Activated naive CD4-positive, alpha-beta T cell treated with anti-CD3 and anti-CD28 coated beads, Interleukin-2, amount 50 U/mL, for 24 hours (primary cell): Measurements from ENCODE around the gene CISTR.
"Not testable (repeated sequence)": the region's sequence is repeated elsewhere in the genome, so short reads cannot be mapped to it uniquely, and the experiment has no call there.

Experiments used
- H3K27ac Mint-ChIP-seq: one replicate; pipeline ENCODE4 v1.8.0; 2021; ENCODE audit warnings: mild to moderate bottlenecking, mixed read lengths
- H3K27me3 Mint-ChIP-seq: one replicate; pipeline ENCODE4 v1.8.0; 2021; ENCODE audit warnings: mixed read lengths
- H3K36me3 Mint-ChIP-seq: one replicate; pipeline ENCODE4 v1.8.0; 2021; ENCODE audit warnings: mixed read lengths
- H3K4me1 Mint-ChIP-seq: one replicate; pipeline ENCODE4 v1.8.0; 2021; ENCODE audit warnings: mixed read lengths
- H3K4me3 Mint-ChIP-seq: one replicate; pipeline ENCODE4 v1.8.0; 2021; ENCODE audit warnings: mild to moderate bottlenecking, mixed read lengths
- H3K9me3 Mint-ChIP-seq: one replicate; pipeline ENCODE4 v1.8.0; 2021; ENCODE audit warnings: mixed read lengths

Gene CISTR

GRCh38 chr12:53720946-53721345 is 30.8 kb downstream of the CISTR start:
- H3K36me3 Mint-ChIP-seq = peaks cover 24% of the 10 kb centered on the region
- H3K27ac Mint-ChIP-seq = no peak overlapping the region
- H3K27me3 Mint-ChIP-seq = no peaks in the 10 kb centered on the region
- no peaks in the 10 kb centered on the region for H3K9me3 Mint-ChIP-seq
- peaks cover 6% of the 10 kb centered on the region for H3K4me1 Mint-ChIP-seq
- H3K4me3 Mint-ChIP-seq = no peak overlapping the region

- Mint-ChIP-seq H3K4me1 (no peaks in the 10 kb centered on the region), H3K27ac (no peak overlapping the region), H3K4me3 (no peak overlapping the region), H3K36me3 (peaks cover 26% of the 10 kb centered on the region), H3K9me3 (no peaks in the 10 kb centered on the region), H3K27me3 (no peaks in the 10 kb centered on the region)
These were observed 32.1 kb downstream of the CISTR start for GRCh38 chr12:53719649-53720048.

GRCh38 chr12:53718567-53718966 is 33.2 kb downstream of the CISTR start:
- not testable (repeated sequence) for H3K27me3 Mint-ChIP-seq, H3K9me3 Mint-ChIP-seq, H3K4me3 Mint-ChIP-seq, H3K27ac Mint-ChIP-seq, H3K4me1 Mint-ChIP-seq
- peaks cover 24% of the 10 kb centered on the region for H3K36me3 Mint-ChIP-seq

- H3K27me3 Mint-ChIP-seq = no peaks in the 10 kb centered on the region
- H3K4me3 Mint-ChIP-seq = no peak overlapping the region
- no peak overlapping the region for H3K27ac Mint-ChIP-seq
- H3K4me1 Mint-ChIP-seq = no peaks in the 10 kb centered on the region
- H3K9me3 Mint-ChIP-seq = no peaks in the 10 kb centered on the region
- H3K36me3 Mint-ChIP-seq = peaks cover 20% of the 10 kb centered on the region
These were observed 34.5 kb downstream of the CISTR start for GRCh38 chr12:53717319-53717718.

GRCh38 chr12:53714004-53714403 is 37.8 kb downstream of the CISTR start:
- Mint-ChIP-seq H3K4me1 (no peaks in the 10 kb centered on the region), H3K36me3 (peaks cover 12% of the 10 kb centered on the region), H3K4me3 (no peak overlapping the region), H3K27ac (no peak overlapping the region), H3K9me3 (no peaks in the 10 kb centered on the region), H3K27me3 (no peaks in the 10 kb centered on the region)

- Mint-ChIP-seq H3K4me1 (no peaks in the 10 kb centered on the region), H3K36me3 (peaks cover 12% of the 10 kb centered on the region), H3K27ac (no peak overlapping the region), H3K4me3 (no peak overlapping the region), H3K27me3 (no peaks in the 10 kb centered on the region), H3K9me3 (no peaks in the 10 kb centered on the region)
These were observed 38.3 kb downstream of the CISTR start for GRCh38 chr12:53713516-53713915.

- H3K36me3 Mint-ChIP-seq = peaks cover 12% of the 10 kb centered on the region
- H3K4me1 Mint-ChIP-seq = no peaks in the 10 kb centered on the region
- no peak overlapping the region for H3K4me3 Mint-ChIP-seq
- no peak overlapping the region for H3K27ac Mint-ChIP-seq
- H3K9me3 Mint-ChIP-seq = no peaks in the 10 kb centered on the region
- H3K27me3 Mint-ChIP-seq = peaks cover 1% of the 10 kb centered on the region
These were observed 39.6 kb downstream of the CISTR start for GRCh38 chr12:53712059-53712643.

GRCh38 chr12:53710091-53710490 is 41.7 kb downstream of the CISTR start:
- Mint-ChIP-seq H3K4me3 (no peak overlapping the region), H3K4me1 (no peaks in the 10 kb centered on the region), H3K36me3 (peaks cover 7% of the 10 kb centered on the region), H3K27me3 (peaks cover 1% of the 10 kb centered on the region), H3K9me3 (no peaks in the 10 kb centered on the region), H3K27ac (no peak overlapping the region)

GRCh38 chr12:53709671-53710070 is 42.1 kb downstream of the CISTR start:
- no peaks in the 10 kb centered on the region for H3K9me3 Mint-ChIP-seq
- no peak overlapping the region for H3K27ac Mint-ChIP-seq
- H3K36me3 Mint-ChIP-seq = peaks cover 5% of the 10 kb centered on the region
- peaks cover 3% of the 10 kb centered on the region for H3K27me3 Mint-ChIP-seq
- H3K4me3 Mint-ChIP-seq = no peak overlapping the region
- H3K4me1 Mint-ChIP-seq = no peaks in the 10 kb centered on the region

- peaks cover 4% of the 10 kb centered on the region for H3K4me1 Mint-ChIP-seq
- no peak overlapping the region for H3K27ac Mint-ChIP-seq
- no peak overlapping the region for H3K4me3 Mint-ChIP-seq
- peaks cover 24% of the 10 kb centered on the region for H3K27me3 Mint-ChIP-seq
- no peaks in the 10 kb centered on the region for H3K9me3 Mint-ChIP-seq
- no peaks in the 10 kb centered on the region for H3K36me3 Mint-ChIP-seq
These were observed 45.7 kb downstream of the CISTR start for GRCh38 chr12:53706080-53706479.

- H3K4me3 Mint-ChIP-seq = no peak overlapping the region
- H3K27me3 Mint-ChIP-seq = peaks cover 38% of the 10 kb centered on the region
- no peaks in the 10 kb centered on the region for H3K9me3 Mint-ChIP-seq
- H3K4me1 Mint-ChIP-seq = peaks cover 4% of the 10 kb centered on the region
- no peaks in the 10 kb centered on the region for H3K36me3 Mint-ChIP-seq
- H3K27ac Mint-ChIP-seq = no peak overlapping the region
These were observed 48.0 kb downstream of the CISTR start for GRCh38 chr12:53703756-53704155.

- H3K9me3 Mint-ChIP-seq = no peaks in the 10 kb centered on the region
- H3K27ac Mint-ChIP-seq = no peak overlapping the region
- H3K36me3 Mint-ChIP-seq = no peaks in the 10 kb centered on the region
- peaks cover 51% of the 10 kb centered on the region for H3K27me3 Mint-ChIP-seq
- peaks cover 9% of the 10 kb centered on the region for H3K4me1 Mint-ChIP-seq
- H3K4me3 Mint-ChIP-seq = no peak overlapping the region
These were observed 50.1 kb downstream of the CISTR start for GRCh38 chr12:53701518-53702264.

GRCh38 chr12:53700567-53700966 is 51.2 kb downstream of the CISTR start:
- H3K4me1 Mint-ChIP-seq = peaks cover 20% of the 10 kb centered on the region
- no peak overlapping the region for H3K27ac Mint-ChIP-seq
- no peak overlapping the region for H3K4me3 Mint-ChIP-seq
- no peaks in the 10 kb centered on the region for H3K36me3 Mint-ChIP-seq
- peaks cover 61% of the 10 kb centered on the region for H3K27me3 Mint-ChIP-seq
- H3K9me3 Mint-ChIP-seq = no peaks in the 10 kb centered on the region

GRCh38 chr12:53699678-53700025 is 52.1 kb downstream of the CISTR start:
- Mint-ChIP-seq H3K27me3 (peaks cover 66% of the 10 kb centered on the region), H3K36me3 (no peaks in the 10 kb centered on the region), H3K9me3 (no peaks in the 10 kb centered on the region), H3K4me1 (peaks cover 28% of the 10 kb centered on the region), H3K4me3 (no peak overlapping the region), H3K27ac (no peak overlapping the region)

- no peak overlapping the region for H3K27ac Mint-ChIP-seq
- H3K27me3 Mint-ChIP-seq = peaks cover 68% of the 10 kb centered on the region
- peaks cover 34% of the 10 kb centered on the region for H3K4me1 Mint-ChIP-seq
- no peak overlapping the region for H3K4me3 Mint-ChIP-seq
- no peaks in the 10 kb centered on the region for H3K9me3 Mint-ChIP-seq
- H3K36me3 Mint-ChIP-seq = no peaks in the 10 kb centered on the region
These were observed 52.7 kb downstream of the CISTR start for GRCh38 chr12:53698948-53699677.

- H3K27ac Mint-ChIP-seq = no peak overlapping the region
- peak overlapping the region; percentile 19 for H3K4me3 Mint-ChIP-seq
- peaks cover 32% of the 10 kb centered on the region for H3K4me1 Mint-ChIP-seq
- H3K36me3 Mint-ChIP-seq = peaks cover 2% of the 10 kb centered on the region
- peaks cover 62% of the 10 kb centered on the region for H3K27me3 Mint-ChIP-seq
- no peaks in the 10 kb centered on the region for H3K9me3 Mint-ChIP-seq
These were observed 55.0 kb downstream of the CISTR start for GRCh38 chr12:53696655-53697331.
